ENCODE measurements around the gene TRMT13.

The TRMT13 gene

DNA sequence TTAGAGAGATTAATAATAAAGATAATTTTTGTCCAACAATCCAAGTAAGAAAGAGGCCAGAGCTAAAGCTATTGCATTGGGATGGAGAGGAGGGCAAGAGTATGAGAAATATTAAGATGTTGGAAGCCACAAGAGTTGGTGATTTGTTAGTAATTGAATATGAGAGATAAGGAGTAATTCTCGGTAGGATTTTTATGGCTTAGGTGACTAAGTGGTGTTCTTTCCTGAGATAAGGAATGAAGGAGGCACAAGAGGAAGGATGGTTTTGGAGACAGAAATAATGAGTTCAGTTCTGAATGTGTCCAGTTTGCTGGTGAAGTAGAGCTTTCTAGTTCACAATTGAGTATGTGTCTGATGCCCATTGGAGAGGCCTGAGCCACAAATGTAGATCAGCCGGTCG lies 9.4 kb downstream of the TRMT13 start:
- Histone ChIP-seq H3K36me3 (ENCODE audit: insufficient read depth, low read length) (peaks cover 84% of the 10 kb centered on the region), H3K4me3 (no peak overlapping the region), H3K9ac (ENCODE audit: insufficient read length) (no peak overlapping the region), H3K9me3 (ENCODE audit: low read depth, low read length) (no peaks in the 10 kb centered on the region), H3K27ac (no peak overlapping the region)
- DNase-seq (ENCODE audit: low read depth, low spot score) = no peak
- TF ChIP-seq EZH2 (IDR thresholded peaks at IDR 0.05) (no peak), POLR2AphosphoS5 (IDR thresholded peaks at IDR 0.05; ENCODE audit: borderline replicate concordance, low read depth, low read length) (no peak), FOXP2 (optimal IDR thresholded peaks at IDR 0.05; ENCODE audit: control extremely low read depth, extremely low read length, insufficient read depth) (no peak)

- Histone ChIP-seq H3K9ac (ENCODE audit: insufficient read length) (no peak overlapping the region), H3K27ac (no peak overlapping the region), H3K4me3 (no peak overlapping the region), H3K9me3 (ENCODE audit: low read depth, low read length) (no peaks in the 10 kb centered on the region), H3K36me3 (ENCODE audit: insufficient read depth, low read length) (peaks cover 75% of the 10 kb centered on the region)
- TF ChIP-seq EZH2 (IDR thresholded peaks at IDR 0.05) (no peak), POLR2AphosphoS5 (IDR thresholded peaks at IDR 0.05; ENCODE audit: borderline replicate concordance, low read depth, low read length) (no peak), FOXP2 (optimal IDR thresholded peaks at IDR 0.05; ENCODE audit: control extremely low read depth, extremely low read length, insufficient read depth) (no peak)
- no peak for DNase-seq (ENCODE audit: low read depth, low spot score)
These were observed 12.2 kb downstream of the TRMT13 start for GRCh38 chr1:100145116-100145515.

- DNase-seq (ENCODE audit: low read depth, low spot score) = no peak
- Histone ChIP-seq H3K27ac (no peak overlapping the region), H3K9me3 (ENCODE audit: low read depth, low read length) (no peaks in the 10 kb centered on the region), H3K4me3 (no peak overlapping the region), H3K36me3 (ENCODE audit: insufficient read depth, low read length) (peaks cover 63% of the 10 kb centered on the region), H3K9ac (ENCODE audit: insufficient read length) (no peak overlapping the region)
- TF ChIP-seq EZH2 (IDR thresholded peaks at IDR 0.05) (no peak), POLR2AphosphoS5 (IDR thresholded peaks at IDR 0.05; ENCODE audit: borderline replicate concordance, low read depth, low read length) (no peak), FOXP2 (optimal IDR thresholded peaks at IDR 0.05; ENCODE audit: control extremely low read depth, extremely low read length, insufficient read depth) (no peak)
These were observed 14.0 kb downstream of the TRMT13 start for GRCh38 chr1:100146958-100147357.

- no peak for DNase-seq (ENCODE audit: low read depth, low spot score)
- Histone ChIP-seq H3K9me3 (ENCODE audit: low read depth, low read length) (no peaks in the 10 kb centered on the region), H3K36me3 (ENCODE audit: insufficient read depth, low read length) (peaks cover 55% of the 10 kb centered on the region), H3K9ac (ENCODE audit: insufficient read length) (no peak overlapping the region), H3K27ac (no peak overlapping the region), H3K4me3 (no peak overlapping the region)
- TF ChIP-seq FOXP2 (optimal IDR thresholded peaks at IDR 0.05; ENCODE audit: control extremely low read depth, extremely low read length, insufficient read depth) = no peak
- no peak for TF ChIP-seq POLR2AphosphoS5 (IDR thresholded peaks at IDR 0.05; ENCODE audit: borderline replicate concordance, low read depth, low read length)
- no peak for TF ChIP-seq EZH2 (IDR thresholded peaks at IDR 0.05)
These were observed 14.9 kb downstream of the TRMT13 start for GRCh38 chr1:100147875-100148274.

GRCh38 chr1:100151679-100152078 lies 18.7 kb downstream of the TRMT13 start:
- no peak for TF ChIP-seq EZH2 (IDR thresholded peaks at IDR 0.05)
- no peak for TF ChIP-seq POLR2AphosphoS5 (IDR thresholded peaks at IDR 0.05; ENCODE audit: borderline replicate concordance, low read depth, low read length)
- TF ChIP-seq FOXP2 (optimal IDR thresholded peaks at IDR 0.05; ENCODE audit: control extremely low read depth, extremely low read length, insufficient read depth) = no peak

GRCh38 chr1:100152271-100152670 lies 19.3 kb downstream of the TRMT13 start:
- H3K9ac ChIP-seq (ENCODE audit: insufficient read length) = no peak overlapping the region
- TF ChIP-seq EZH2 (IDR thresholded peaks at IDR 0.05) (no peak), POLR2AphosphoS5 (IDR thresholded peaks at IDR 0.05; ENCODE audit: borderline replicate concordance, low read depth, low read length) (no peak), FOXP2 (optimal IDR thresholded peaks at IDR 0.05; ENCODE audit: control extremely low read depth, extremely low read length, insufficient read depth) (no peak)
- no peaks in the 10 kb centered on the region for H3K9me3 ChIP-seq (ENCODE audit: low read depth, low read length)
- H3K4me3 ChIP-seq = no peak overlapping the region
- H3K36me3 ChIP-seq (ENCODE audit: insufficient read depth, low read length) = peaks cover 25% of the 10 kb centered on the region
- no peak overlapping the region for H3K27ac ChIP-seq
- DNase-seq (ENCODE audit: low read depth, low spot score) = no peak

More at GRCh38 chr1:100151679-100152078, 18.7 kb downstream of the TRMT13 start:
- Histone ChIP-seq H3K27ac (no peak overlapping the region), H3K4me3 (no peak overlapping the region), H3K9me3 (ENCODE audit: low read depth, low read length) (no peaks in the 10 kb centered on the region), H3K36me3 (ENCODE audit: insufficient read depth, low read length) (peaks cover 27% of the 10 kb centered on the region), H3K9ac (ENCODE audit: insufficient read length) (no peak overlapping the region)
- no peak for DNase-seq (ENCODE audit: low read depth, low spot score)

DNA sequence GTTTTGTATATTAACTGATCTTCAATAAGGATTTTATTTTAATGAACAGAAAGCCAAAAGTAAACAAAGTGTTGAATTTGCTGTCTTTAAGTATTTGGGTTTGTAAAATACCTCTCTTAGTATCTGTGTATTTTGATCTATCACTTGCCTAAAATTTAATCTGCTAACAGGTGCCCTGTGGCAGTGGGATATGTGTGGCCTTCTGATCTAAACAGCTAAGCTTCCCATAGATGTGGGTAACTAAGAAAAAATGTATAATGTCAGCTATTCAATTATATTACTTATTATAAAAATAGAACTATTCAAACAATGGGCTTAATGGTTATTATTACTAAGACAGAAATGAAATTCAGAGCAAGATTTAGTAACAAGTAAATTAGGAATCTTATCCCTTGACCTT lies 29.9 kb downstream of the TRMT13 start:
- no peak overlapping the region for H3K4me3 ChIP-seq
- no peaks in the 10 kb centered on the region for H3K9me3 ChIP-seq (ENCODE audit: low read depth, low read length)
- no peak overlapping the region for H3K27ac ChIP-seq
- no peak for TF ChIP-seq EZH2 (IDR thresholded peaks at IDR 0.05)
- TF ChIP-seq FOXP2 (optimal IDR thresholded peaks at IDR 0.05; ENCODE audit: control extremely low read depth, extremely low read length, insufficient read depth) = no peak
- TF ChIP-seq POLR2AphosphoS5 (IDR thresholded peaks at IDR 0.05; ENCODE audit: borderline replicate concordance, low read depth, low read length) = no peak
- H3K36me3 ChIP-seq (ENCODE audit: insufficient read depth, low read length) = no peaks in the 10 kb centered on the region
- DNase-seq (ENCODE audit: low read depth, low spot score) = no peak
- no peak overlapping the region for H3K9ac ChIP-seq (ENCODE audit: insufficient read length)

GRCh38 chr1:100164216-100164615 lies 31.3 kb downstream of the TRMT13 start:
- no peak overlapping the region for H3K4me3 ChIP-seq
- no peaks in the 10 kb centered on the region for H3K9me3 ChIP-seq (ENCODE audit: low read depth, low read length)
- TF ChIP-seq EZH2 (IDR thresholded peaks at IDR 0.05) = no peak
- TF ChIP-seq POLR2AphosphoS5 (IDR thresholded peaks at IDR 0.05; ENCODE audit: borderline replicate concordance, low read depth, low read length) = no peak
- no peak for TF ChIP-seq FOXP2 (optimal IDR thresholded peaks at IDR 0.05; ENCODE audit: control extremely low read depth, extremely low read length, insufficient read depth)
- H3K27ac ChIP-seq = no peak overlapping the region
- no peak overlapping the region for H3K9ac ChIP-seq (ENCODE audit: insufficient read length)
- no peaks in the 10 kb centered on the region for H3K36me3 ChIP-seq (ENCODE audit: insufficient read depth, low read length)
- DNase-seq (ENCODE audit: low read depth, low spot score) = no peak

GRCh38 chr1:100164702-100165101 lies 31.7 kb downstream of the TRMT13 start:
- no peak for DNase-seq (ENCODE audit: low read depth, low spot score)
- H3K4me3 ChIP-seq = no peak overlapping the region
- TF ChIP-seq FOXP2 (optimal IDR thresholded peaks at IDR 0.05; ENCODE audit: control extremely low read depth, extremely low read length, insufficient read depth) = no peak
- TF ChIP-seq POLR2AphosphoS5 (IDR thresholded peaks at IDR 0.05; ENCODE audit: borderline replicate concordance, low read depth, low read length) = no peak
- no peak for TF ChIP-seq EZH2 (IDR thresholded peaks at IDR 0.05)
- H3K27ac ChIP-seq = no peak overlapping the region
- no peaks in the 10 kb centered on the region for H3K9me3 ChIP-seq (ENCODE audit: low read depth, low read length)
- H3K36me3 ChIP-seq (ENCODE audit: insufficient read depth, low read length) = no peaks in the 10 kb centered on the region
- H3K9ac ChIP-seq (ENCODE audit: insufficient read length) = no peak overlapping the region
